HFF-Myc (cell line): ENCODE data around the gene CTNNA2.

Source experiments
- DNase-seq: peaks from one replicate; pipeline ENCODE4 v3.0.0-alpha.2; 2011; ENCODE audit warnings: low read depth; ENCODE audit errors: extremely low read depth
- H3K4me3 ChIP-seq: replicated peaks from 2 replicates; pipeline ENCODE4 v1.5.1; 2011; ENCODE audit warnings: low read depth, mild to moderate bottlenecking, control low read depth, low read length
- CTCF ChIP-seq: IDR thresholded peaks from 2 replicates; pipeline ENCODE4 v1.5.1; 2012; ENCODE audit warnings: mild to moderate bottlenecking, low read depth, low read length, control low read depth; ENCODE audit errors: missing control alignments

The CTNNA2 gene

DNA sequence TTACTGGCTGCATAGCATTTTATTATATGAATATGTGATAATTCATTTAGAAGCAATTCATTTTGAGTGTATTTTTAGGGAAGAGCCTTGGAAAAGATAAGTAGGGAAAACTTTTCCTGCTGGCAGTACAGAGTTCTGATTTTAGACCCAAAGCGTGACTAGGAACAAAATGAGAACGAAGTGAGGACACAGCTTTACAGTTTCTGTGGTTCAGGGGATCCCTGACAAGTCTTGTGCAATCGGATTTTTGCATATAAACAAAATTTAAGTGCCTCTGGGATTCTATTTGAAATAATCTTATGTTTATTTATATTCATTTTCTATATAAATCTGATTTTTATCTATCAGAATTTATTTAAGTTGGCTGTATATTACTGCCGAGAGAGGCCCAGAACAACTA is 402.6 kb downstream of the CTNNA2 start:
- no peak for TF ChIP-seq CTCF
- no peak overlapping the region for H3K4me3 ChIP-seq
- DNase-seq: no peak

GRCh38 chr2:79916285-79916684 is 403.4 kb downstream of the CTNNA2 start:
- DNase-seq: no peak
- TF ChIP-seq CTCF: no peak
- H3K4me3 ChIP-seq: no peak overlapping the region

- no peak overlapping the region for H3K4me3 ChIP-seq
- TF ChIP-seq CTCF: no peak
- no peak for DNase-seq
Observed at GRCh38 chr2:79920512-79921076, 407.7 kb downstream of the CTNNA2 start.

GRCh38 chr2:79929624-79930023 is 416.8 kb downstream of the CTNNA2 start:
- no peak for TF ChIP-seq CTCF
- no peak for DNase-seq
- H3K4me3 ChIP-seq: no peak overlapping the region

DNA sequence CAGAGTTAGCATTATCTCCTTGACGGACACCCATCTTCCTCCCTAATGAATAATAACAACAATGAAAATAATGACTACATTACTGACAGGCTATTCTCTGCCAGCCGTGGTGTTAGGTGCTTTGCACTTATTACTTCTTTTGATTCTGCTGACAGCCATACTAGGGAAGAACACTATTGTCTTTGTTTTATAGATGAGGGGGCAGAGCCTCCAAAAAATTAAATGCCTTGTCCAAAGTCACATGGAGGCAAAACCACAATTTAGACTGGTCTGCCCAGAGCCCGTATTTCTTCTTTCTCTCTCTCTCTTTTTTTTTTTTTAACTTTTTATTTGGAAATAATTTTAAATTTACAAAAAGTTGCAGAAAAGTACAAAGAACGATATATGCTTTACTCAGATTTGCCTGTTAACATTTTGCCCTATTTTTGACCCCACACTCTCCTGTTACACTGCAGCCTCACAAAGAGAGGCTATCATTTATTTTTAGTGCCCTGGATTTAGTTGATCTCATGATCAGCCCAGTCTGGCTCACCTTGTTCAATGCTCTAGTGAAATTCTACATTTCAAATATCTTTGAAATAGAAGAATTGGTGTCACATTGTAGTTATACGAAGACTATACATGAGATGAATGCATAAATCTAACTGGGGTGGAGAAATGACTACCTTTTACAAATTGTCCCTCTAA is 422.3 kb downstream of the CTNNA2 start:
- DNase-seq: no peak
- TF ChIP-seq CTCF: no peak

DNA sequence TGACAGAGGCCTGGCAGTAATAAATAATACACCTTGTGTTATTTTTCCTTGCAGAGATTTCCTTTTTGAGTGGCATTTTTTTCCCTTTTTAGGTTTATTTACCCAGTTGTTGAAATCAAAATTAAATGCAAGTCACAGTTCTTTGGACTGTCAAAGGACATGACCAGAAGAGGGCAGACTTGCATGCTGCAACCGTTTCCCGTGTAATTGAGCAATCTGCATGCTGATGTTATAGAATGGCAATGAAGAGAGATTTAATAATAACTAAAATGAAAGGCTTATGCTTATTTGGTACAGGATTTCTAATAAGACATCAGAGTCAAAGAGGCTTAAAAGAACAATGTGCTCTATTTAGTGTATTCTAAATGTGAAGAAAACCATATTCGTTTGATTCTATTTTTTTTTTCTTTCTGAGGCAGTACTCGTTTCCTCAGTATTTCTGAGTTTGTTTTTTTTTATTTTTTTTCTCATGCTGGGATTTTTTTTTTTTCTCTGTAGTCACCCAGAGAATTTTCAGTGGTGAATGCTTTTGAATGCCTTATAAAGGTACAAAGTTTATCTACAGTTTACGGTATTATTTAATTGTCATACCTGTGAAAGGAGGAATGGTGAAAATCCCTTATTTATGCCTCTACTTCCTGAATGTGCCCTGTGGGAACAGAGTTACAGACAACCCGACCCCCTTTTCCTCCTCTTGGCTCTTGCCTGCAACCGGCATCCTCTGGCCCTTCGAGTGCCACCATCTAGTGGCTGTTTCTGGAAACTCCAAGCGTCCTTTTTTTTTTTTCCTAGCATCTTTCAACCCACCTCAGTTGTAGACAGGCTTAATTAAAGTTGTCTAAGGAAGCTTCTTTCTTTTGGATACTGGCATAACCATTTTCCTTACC is 423.2 kb downstream of the CTNNA2 start:
- peak; percentile 70 for TF ChIP-seq CTCF
- H3K4me3 ChIP-seq: no peak overlapping the region
- DNase-seq: peak; percentile 30

More for the DNA sequence above, 422.3 kb downstream of the CTNNA2 start:
- no peak overlapping the region for H3K4me3 ChIP-seq
